Upper lobe of left lung (tissue), 4 donors: ENCODE data around the gene LMBR1.

Experiments used
- CTCF ChIP-seq, 6 experiments: fragments of 450-650 bp in 4 of 6; fragments of 200-600 bp in 2 of 6; sonication (generic) in 2 of 6; IDR thresholded peaks; one replicate each; pipeline ENCODE4 v1.5.1; 2016 to 2019; ENCODE audit warnings: antibody characterized with exemption in 6 of 6
- EP300 ChIP-seq, 4 donors: sonication (generic); formaldehyde crosslinking; IDR thresholded peaks; one replicate each; pipeline ENCODE4 v1.5.1; 2017; ENCODE audit warnings: antibody characterized with exemption in 4 of 4, control low read depth in 2 of 4
- POLR2A ChIP-seq, 4 donors: fragments of 450-650 bp; IDR thresholded peaks; one replicate each; pipeline ENCODE4 v1.5.1; 2016 to 2017; ENCODE audit warnings: antibody characterized with exemption in 4 of 4, mild to moderate bottlenecking in 2 of 4
- POLR2AphosphoS5 ChIP-seq, 2 donors: sonication (generic); formaldehyde crosslinking; IDR thresholded peaks; one replicate each; pipeline ENCODE4 v1.5.1; 2017; ENCODE audit warnings: antibody characterized with exemption in 2 of 2

GRCh38 chr7:156778201-156778600 is 114.8 kb downstream of the LMBR1 start:
- TF ChIP-seq POLR2A (IDR thresholded peaks at IDR 0.05) (no peak), CTCF (IDR thresholded peaks at IDR 0.05) (no peak), POLR2AphosphoS5 (IDR thresholded peaks at IDR 0.05) (no peak), EP300 (IDR thresholded peaks at IDR 0.05) (no peak)
